Measurements from ENCODE around the gene SKP1. TPM values are rescaled to one million over a fixed set of nuclear protein-coding genes. Genes with fewer than 3 reads are reported as not detected.

SKP1 gene
- total and polyA plus RNA-seq, 9 of the 15 experiments (the other 6 are each of a cell fraction or from before 2014, with no cell fraction given), result 301 to 2,109 (median 639) TPM

GRCh38 chr5:134176511-134177368 is at the start of gene SKP1 (continued):
- no peak for TF ChIP-seq ATF2 (CRISPR knock-in tag; IDR thresholded peaks at IDR 0.05)
- no peak for TF ChIP-seq REST (IDR thresholded peaks at IDR 0.05; ENCODE audit: borderline replicate concordance)
- no peak for TF ChIP-seq REST (CRISPR knock-in tag; IDR thresholded peaks at IDR 0.05; ENCODE audit: low read depth)
- no peak for TF ChIP-seq ZNF75A (CRISPR knock-in tag; IDR thresholded peaks at IDR 0.05)
- TF ChIP-seq MLLT1 (IDR thresholded peaks at IDR 0.05), result peak; percentile 82 to 91
- peak; percentile 16; the same call in 1 of the 2 replicates for TF ChIP-seq C11orf30 (IDR thresholded peaks at IDR 0.05; ENCODE audit: low read depth)
- no peak for TF ChIP-seq MAFK (IDR thresholded peaks at IDR 0.05; ENCODE audit: low read length)
- TF ChIP-seq POLR2H (tag; IDR thresholded peaks at IDR 0.05; ENCODE audit: low read depth), result peak; percentile 98
- no peak; the same call in 1 of the 2 replicates for TF ChIP-seq CBFB (CRISPR knock-in tag; IDR thresholded peaks at IDR 0.05)
- TF ChIP-seq HSF4 (CRISPR knock-in tag; IDR thresholded peaks at IDR 0.05; ENCODE audit: borderline replicate concordance), result no peak
- TF ChIP-seq MEF2D (tag; conservative IDR thresholded peaks at IDR 0.05; ENCODE audit: low read depth), result no peak
- no peak for TF ChIP-seq CBX2 (IDR thresholded peaks at IDR 0.05; ENCODE audit: insufficient read depth, low read length, poor library complexity, severe bottlenecking)
- peak; percentile 95 for TF ChIP-seq U2AF1 (optimal IDR thresholded peaks at IDR 0.05; ENCODE audit: low read depth, low read length)
- TF ChIP-seq SMARCE1 (IDR thresholded peaks at IDR 0.05), result no peak
- TF ChIP-seq ZKSCAN8 (CRISPR knock-in tag; IDR thresholded peaks at IDR 0.05), result no peak
- TF ChIP-seq NFE2L1 (tag; IDR thresholded peaks at IDR 0.05; ENCODE audit: borderline replicate concordance, low read depth), result no peak
- no peak for TF ChIP-seq ARID1B (IDR thresholded peaks at IDR 0.05)
- no peak for TF ChIP-seq MCM5 (IDR thresholded peaks at IDR 0.05; ENCODE audit: low read depth)

Data from K562 (cell line).